Mesendoderm (in vitro differentiated cells): Measurements from ENCODE around the gene LGALS9B. TPM values are rescaled to one million over a fixed set of nuclear protein-coding genes. Genes with fewer than 3 reads are reported as not detected.
"Not testable (repeated sequence)": the region's sequence is repeated elsewhere in the genome, so short reads cannot be mapped to it uniquely, and the experiment has no call there.

Source experiments
- DNase-seq: peaks from one replicate; pipeline ENCODE4 v3.0.0; 2013
- H2AK5ac ChIP-seq: 2 replicates; pipeline ENCODE4 v1.6.1; 2013; ENCODE audit warnings: low read length, inconsistent platforms
- H2BK120ac ChIP-seq: 2 replicates; pipeline ENCODE4 v1.6.1; 2013; ENCODE audit warnings: low read depth, mild to moderate bottlenecking, low read length, moderate library complexity, mixed read lengths
- H2BK15ac ChIP-seq: replicated peaks from 2 replicates; pipeline ENCODE4 v1.6.1; 2013; ENCODE audit warnings: low read depth, mild to moderate bottlenecking, moderate library complexity
- H2BK5ac ChIP-seq: 2 replicates; pipeline ENCODE4 v1.6.1; 2013; ENCODE audit warnings: low read length, inconsistent platforms
- H3K18ac ChIP-seq: 2 replicates; pipeline ENCODE4 v1.6.1; 2013; ENCODE audit warnings: mild to moderate bottlenecking, low read length, mixed read lengths
- H3K23ac ChIP-seq: one replicate; pipeline ENCODE4 v1.6.1; 2013; ENCODE audit warnings: low read length
- H3K27ac ChIP-seq: 2 replicates; pipeline ENCODE4 v1.5.1; 2013; ENCODE audit warnings: low read depth, mild to moderate bottlenecking, inconsistent platforms, low read length, moderate library complexity
- H3K27me3 ChIP-seq: 2 replicates; pipeline ENCODE4 v1.6.1; 2013; ENCODE audit warnings: low read length, control low read depth, mild to moderate bottlenecking, inconsistent platforms; ENCODE audit not compliant: insufficient read depth, poor library complexity
- H3K36me3 ChIP-seq: 2 replicates; pipeline ENCODE4 v1.6.1; 2013; ENCODE audit warnings: low read length, inconsistent platforms; ENCODE audit not compliant: control insufficient read depth, insufficient read depth
- H3K4ac ChIP-seq: one replicate; pipeline ENCODE4 v1.6.1; 2013; ENCODE audit warnings: low read depth, mild to moderate bottlenecking, low read length, moderate library complexity
- H3K4me1 ChIP-seq: 2 replicates; pipeline ENCODE4 v1.6.1; 2013; ENCODE audit warnings: low read depth, low read length, inconsistent platforms; ENCODE audit not compliant: control insufficient read depth
- H3K4me2 ChIP-seq: 2 replicates; pipeline ENCODE4 v1.6.1; 2013; ENCODE audit warnings: low read length
- H3K4me3 ChIP-seq: 2 replicates; pipeline ENCODE4 v1.5.1; 2013; ENCODE audit warnings: mild to moderate bottlenecking, low read length
- H3K56ac ChIP-seq: one replicate; pipeline ENCODE4 v1.6.1; 2013; ENCODE audit warnings: low read length
- H3K79me1 ChIP-seq: 2 replicates; pipeline ENCODE4 v1.6.1; 2013; ENCODE audit warnings: low read length, inconsistent platforms
- H3K79me2 ChIP-seq: 2 replicates; pipeline ENCODE4 v1.6.1; 2013; ENCODE audit warnings: mild to moderate bottlenecking, low read length; ENCODE audit not compliant: control insufficient read depth, insufficient read depth
- H3K9ac ChIP-seq: 2 replicates; pipeline ENCODE4 v1.6.1; 2013; ENCODE audit warnings: low read length, inconsistent platforms
- H4K5ac ChIP-seq: one replicate; pipeline ENCODE4 v1.6.1; 2013; ENCODE audit warnings: low read length
- H4K8ac ChIP-seq: one replicate; pipeline ENCODE4 v1.6.1; 2013; ENCODE audit warnings: low read depth, mild to moderate bottlenecking, control low read depth, low read length, moderate library complexity
- WGBS: extraction: QIAGEN DNeasy Blood & Tissue Kit; methylation state at CpG from one replicate; pipeline ENCODE4 v1.1.7; 2013; ENCODE audit warnings: low lambda C conversion rate, missing lambda C conversion rate; ENCODE audit not compliant: insufficient coverage; ENCODE audit errors: extremely low coverage; 5-methylcytosine and 5-hydroxymethylcytosine counted together
- polyA plus RNA-seq, 2 experiments: library from polyadenylated mRNA; stranded (reverse); fragments of 200-250 nt; gene quantifications; one replicate each; pipeline ENCODE4 v1.2.3, GENCODE V29; 2013

LGALS9B gene
- 0.06 TPM for polyA plus RNA-seq (2013, experiment 1 of 2)
- 0.15 TPM for polyA plus RNA-seq (2013, experiment 2 of 2)

DNA sequence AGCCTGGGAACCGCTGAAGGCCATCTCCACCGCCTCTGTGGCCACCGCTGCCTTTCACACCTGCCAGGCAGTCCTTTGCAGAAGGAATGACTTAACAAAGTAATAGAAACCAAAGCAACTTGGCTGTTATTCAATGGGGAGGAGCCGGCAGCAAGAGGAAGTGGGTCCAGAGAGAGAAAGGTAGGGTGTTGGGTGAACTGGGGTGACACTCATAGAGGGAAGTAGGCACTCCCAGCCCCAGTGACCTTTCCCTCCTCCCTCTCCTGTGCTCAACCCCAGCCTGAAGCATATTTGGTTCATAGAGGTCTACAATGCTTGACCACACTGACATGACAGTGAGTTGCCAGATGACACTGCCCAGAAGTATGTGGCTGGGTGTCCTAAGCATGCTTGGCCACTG is at the start of gene LGALS9B:
Gene LGALS9B (minus strand): TSS at position 93 of the 400 bp plus-strand sequence. CDS start 69 bp downstream, at position 24.
- WGBS, result no CpG with 5 or more reads among the region's 4 CpGs
- H3K27ac ChIP-seq, H2BK15ac ChIP-seq, H3K4me3 ChIP-seq, H3K23ac ChIP-seq, DNase-seq, H3K56ac ChIP-seq, H3K79me2 ChIP-seq, H3K4me1 ChIP-seq, H3K4ac ChIP-seq, H3K4me2 ChIP-seq, H4K5ac ChIP-seq, H3K27me3 ChIP-seq, H3K79me1 ChIP-seq, H3K18ac ChIP-seq, H2BK5ac ChIP-seq, H3K36me3 ChIP-seq, H2BK120ac ChIP-seq, H2AK5ac ChIP-seq, H4K8ac ChIP-seq, H3K9ac ChIP-seq: not testable (repeated sequence)

DNA sequence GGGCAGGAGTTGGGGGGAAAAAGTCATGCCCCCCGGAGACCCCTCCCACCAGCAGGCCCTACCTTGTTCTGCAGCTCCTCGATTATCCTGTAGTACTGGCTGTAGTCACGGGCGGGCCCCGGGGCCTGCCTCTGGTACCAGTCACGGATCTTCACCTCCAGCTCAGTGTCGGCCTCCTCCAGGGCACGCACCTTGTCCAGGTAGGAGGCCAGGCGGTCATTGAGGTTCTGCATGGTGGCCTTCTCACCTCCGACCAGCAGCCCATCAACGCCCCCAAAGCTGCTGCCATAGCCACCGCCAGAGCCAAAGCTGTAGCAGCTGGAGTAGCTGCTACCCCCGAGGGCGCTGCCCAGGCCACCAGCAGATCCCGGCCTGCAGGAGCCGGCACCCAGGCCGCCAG is 49.6 kb upstream of the LGALS9B start:
- DNase-seq, H2BK5ac ChIP-seq, H3K4ac ChIP-seq, H3K79me2 ChIP-seq, H3K36me3 ChIP-seq, H3K79me1 ChIP-seq, H3K27ac ChIP-seq, H4K5ac ChIP-seq, H3K23ac ChIP-seq, H3K27me3 ChIP-seq, H2BK120ac ChIP-seq, H2AK5ac ChIP-seq, H3K56ac ChIP-seq, H3K4me2 ChIP-seq, H3K9ac ChIP-seq, H4K8ac ChIP-seq, H3K4me3 ChIP-seq, H3K4me1 ChIP-seq, H3K18ac ChIP-seq, H2BK15ac ChIP-seq: not testable (repeated sequence)
- WGBS, result no CpG with 5 or more reads among the region's 17 CpGs

DNA sequence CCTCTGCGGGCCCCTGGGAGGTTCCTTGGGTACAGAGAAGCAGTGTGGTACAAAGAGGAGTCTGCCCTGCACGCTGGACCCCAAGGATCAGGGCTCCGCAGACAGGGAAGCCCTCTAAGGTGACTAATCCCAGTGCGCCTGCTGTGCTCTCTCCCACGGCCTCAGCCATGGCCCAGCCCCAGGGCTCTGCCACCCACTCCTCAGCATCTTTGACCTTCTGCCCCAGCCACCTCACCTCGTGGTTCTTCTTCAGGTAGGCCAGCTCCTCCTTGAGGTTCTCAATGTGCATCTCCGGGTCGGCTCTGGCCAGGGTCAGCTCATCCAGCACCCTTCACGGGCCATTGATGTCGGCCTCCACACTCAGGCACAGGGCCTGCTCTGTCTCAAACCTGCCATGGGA is 47.8 kb upstream of the LGALS9B start:
- H2BK120ac ChIP-seq, H3K79me2 ChIP-seq, H3K4me2 ChIP-seq, H4K8ac ChIP-seq, H3K4me1 ChIP-seq, H3K27me3 ChIP-seq, H2BK5ac ChIP-seq, H3K4me3 ChIP-seq, H3K36me3 ChIP-seq, H3K56ac ChIP-seq, H3K18ac ChIP-seq, H3K23ac ChIP-seq, H3K27ac ChIP-seq, H2BK15ac ChIP-seq, H4K5ac ChIP-seq, H3K79me1 ChIP-seq, H3K9ac ChIP-seq, H3K4ac ChIP-seq, H2AK5ac ChIP-seq, DNase-seq: not testable (repeated sequence)
- no CpG with 5 or more reads among the region's 10 CpGs for WGBS

DNA sequence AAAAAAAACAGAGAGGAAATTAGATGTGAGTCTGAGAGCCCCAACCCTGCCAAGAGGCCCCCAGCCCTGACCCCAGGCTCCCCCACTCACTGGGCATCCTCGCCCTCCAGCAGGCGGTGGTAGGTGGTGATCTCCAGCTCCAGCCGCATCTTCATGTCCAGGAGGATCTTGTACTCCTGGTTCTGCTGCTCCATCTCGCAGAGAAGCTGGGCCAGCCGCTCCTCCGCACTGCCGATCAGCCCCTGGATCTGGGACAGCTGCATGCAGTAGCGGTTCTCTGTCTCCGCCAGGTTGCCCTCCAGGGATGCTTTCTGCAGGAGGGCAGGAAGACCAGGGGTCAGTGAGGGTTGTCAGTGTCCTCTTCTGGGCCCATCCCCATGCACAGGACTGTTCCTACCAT is 46.2 kb upstream of the LGALS9B start:
- not testable (repeated sequence) for H3K79me1 ChIP-seq, H4K8ac ChIP-seq, H3K4me2 ChIP-seq, H4K5ac ChIP-seq, H3K4me1 ChIP-seq, H2BK15ac ChIP-seq, H3K18ac ChIP-seq, H3K9ac ChIP-seq, H3K79me2 ChIP-seq, H3K56ac ChIP-seq, H2BK5ac ChIP-seq, DNase-seq, H3K27me3 ChIP-seq, H2BK120ac ChIP-seq, H3K36me3 ChIP-seq, H3K4me3 ChIP-seq, H2AK5ac ChIP-seq, H3K23ac ChIP-seq, H3K27ac ChIP-seq, H3K4ac ChIP-seq
- no CpG with 5 or more reads among the region's 9 CpGs for WGBS

DNA sequence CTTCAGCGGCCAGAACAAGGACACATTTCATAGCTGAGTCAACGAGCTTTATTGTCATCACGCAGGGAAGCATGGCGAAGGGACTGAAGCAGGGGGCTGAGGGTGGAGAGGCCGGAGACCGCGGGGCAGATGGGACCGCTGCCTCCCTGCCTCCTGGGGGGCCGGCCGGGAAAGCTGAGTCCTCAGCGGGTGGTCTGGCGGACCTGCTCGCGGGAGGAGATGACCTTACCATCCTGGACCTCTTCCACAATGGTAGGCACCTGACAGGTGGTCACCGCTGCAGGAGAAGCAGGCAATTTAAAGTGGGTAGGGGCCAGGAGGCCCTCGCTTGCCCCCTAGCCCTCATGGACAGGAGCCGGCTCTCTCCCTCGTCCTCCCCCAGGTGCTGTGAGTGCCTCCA is 45.0 kb upstream of the LGALS9B start:
- H3K79me1 ChIP-seq, H3K56ac ChIP-seq, H3K4me3 ChIP-seq, H3K27ac ChIP-seq, H3K23ac ChIP-seq, H3K27me3 ChIP-seq, H3K4me1 ChIP-seq, H4K5ac ChIP-seq, H3K18ac ChIP-seq, H3K4ac ChIP-seq, H2BK5ac ChIP-seq, H3K36me3 ChIP-seq, H2BK15ac ChIP-seq, H2AK5ac ChIP-seq, H4K8ac ChIP-seq, H3K9ac ChIP-seq, H2BK120ac ChIP-seq, H3K79me2 ChIP-seq, H3K4me2 ChIP-seq, DNase-seq: not testable (repeated sequence)
- WGBS, result no CpG with 5 or more reads among the region's 18 CpGs

DNA sequence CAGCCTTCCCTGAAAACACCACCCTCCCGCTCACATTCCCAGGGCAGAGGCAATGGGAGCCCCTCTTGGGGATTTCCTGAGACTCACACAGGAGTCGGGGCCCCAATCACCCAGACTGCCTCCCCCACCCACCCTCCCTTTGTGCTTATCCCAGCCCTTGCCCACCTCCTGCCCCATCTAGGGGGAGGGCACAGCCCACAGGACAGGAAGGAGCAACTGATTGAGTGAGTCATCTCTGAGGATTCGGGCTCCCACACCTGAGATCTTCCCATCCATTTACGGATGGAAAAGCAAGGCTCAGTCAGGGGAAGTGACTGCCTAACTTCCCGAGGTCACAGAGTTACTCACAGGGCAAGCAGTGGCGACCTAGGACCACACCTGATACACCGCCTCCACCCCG is 44.4 kb upstream of the LGALS9B start:
- H3K27ac ChIP-seq, H3K18ac ChIP-seq, H3K79me2 ChIP-seq, H2BK15ac ChIP-seq, H3K79me1 ChIP-seq, H3K27me3 ChIP-seq, H4K5ac ChIP-seq, H2BK5ac ChIP-seq, H3K4ac ChIP-seq, H2BK120ac ChIP-seq, H4K8ac ChIP-seq, H3K4me3 ChIP-seq, H3K36me3 ChIP-seq, H3K23ac ChIP-seq, H3K4me1 ChIP-seq, H3K4me2 ChIP-seq, DNase-seq, H3K9ac ChIP-seq, H3K56ac ChIP-seq, H2AK5ac ChIP-seq: not testable (repeated sequence)
- WGBS, result no CpG with 5 or more reads among the region's 8 CpGs
